Amniotic stem cell (primary cell): ENCODE measurements around the gene WBP11.

Source experiments
- DNase-seq: peaks from one replicate; lab custom pipeline; 2025; lab: John Stamatoyannopoulos, UW

Gene WBP11

DNA sequence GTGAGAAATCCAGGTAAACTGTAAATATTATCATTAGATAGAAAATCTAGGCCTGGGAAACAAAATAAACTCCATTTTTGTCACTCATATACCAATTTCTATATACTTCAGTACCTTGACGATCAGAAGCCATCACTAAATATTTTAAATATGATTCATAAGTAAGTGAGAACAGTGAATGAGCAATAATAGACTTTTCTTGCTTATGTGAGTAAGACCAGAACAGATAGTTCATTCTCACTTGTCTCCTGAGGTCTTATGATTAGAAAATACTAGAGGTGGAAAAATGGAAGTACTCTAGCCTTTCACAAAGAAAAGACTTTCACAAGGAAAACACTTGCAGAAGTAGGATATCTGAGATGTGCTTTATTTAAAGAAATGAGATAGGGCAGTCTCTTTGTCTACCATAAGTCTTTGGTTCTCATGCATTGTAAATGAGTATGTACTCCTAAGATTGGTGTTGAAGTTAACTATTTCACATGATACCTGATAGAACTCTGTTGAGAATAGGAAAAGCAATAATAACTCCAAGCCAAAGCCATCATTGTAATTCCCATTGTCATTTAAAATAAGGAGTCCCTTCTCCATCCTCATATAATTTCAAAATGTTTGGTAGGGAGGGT, 20.8 kb upstream of the WBP11 start:
- no peak for DNase-seq

- DNase-seq: no peak
Measured at GRCh38 chr12:14814014-14814413, 10.7 kb upstream of the WBP11 start, which contains the start of gene SMCO3. Gene SMCO3 (minus strand): TSS chr12:14814182. CDS start chr12:14806680, 7,502 bp downstream.

DNA sequence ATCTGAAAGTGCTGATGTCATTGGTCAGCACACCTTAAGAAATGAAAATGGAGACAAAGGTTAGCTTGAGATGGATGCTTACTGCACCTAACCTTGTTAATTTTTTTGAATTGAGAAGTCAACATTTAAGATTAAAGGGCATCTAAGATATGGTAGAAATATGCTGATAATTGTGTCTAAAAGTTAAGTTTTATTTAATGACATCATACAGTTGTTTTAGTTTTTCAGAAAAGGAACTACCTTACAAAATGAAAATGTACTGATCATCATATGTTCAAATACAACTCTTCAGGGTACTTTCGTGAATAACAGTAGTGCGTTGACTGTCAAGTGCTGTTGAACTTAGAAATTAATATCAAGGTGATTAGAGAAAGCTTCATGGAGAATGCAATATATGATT, 8.2 kb upstream of the WBP11 start:
- DNase-seq: no peak

DNA sequence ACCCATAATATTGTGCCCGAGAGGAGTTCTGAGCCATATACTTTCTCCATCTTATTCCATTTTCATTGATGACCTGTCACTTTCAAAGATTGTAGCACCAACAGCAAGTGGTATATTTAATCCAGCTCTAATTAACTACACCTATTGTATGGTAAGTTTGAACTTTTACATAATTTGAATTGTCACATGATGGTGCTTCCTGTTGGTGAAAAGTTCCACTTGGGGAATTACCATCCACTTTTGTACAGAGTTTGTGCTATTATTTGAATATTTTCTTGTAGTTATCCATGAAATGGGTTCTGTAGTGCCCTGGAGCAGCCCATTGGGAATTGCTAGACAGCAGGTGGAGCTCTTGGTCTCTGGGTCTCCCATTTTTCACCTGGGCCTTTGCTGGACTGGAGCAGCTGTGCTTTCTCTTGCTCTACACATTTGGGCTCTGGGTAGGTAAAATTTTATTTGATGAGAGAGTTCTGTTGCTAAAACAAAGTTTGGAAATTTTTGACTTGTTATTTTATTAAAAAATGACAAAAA, 7.7 kb upstream of the WBP11 start:
- DNase-seq: no peak

DNA sequence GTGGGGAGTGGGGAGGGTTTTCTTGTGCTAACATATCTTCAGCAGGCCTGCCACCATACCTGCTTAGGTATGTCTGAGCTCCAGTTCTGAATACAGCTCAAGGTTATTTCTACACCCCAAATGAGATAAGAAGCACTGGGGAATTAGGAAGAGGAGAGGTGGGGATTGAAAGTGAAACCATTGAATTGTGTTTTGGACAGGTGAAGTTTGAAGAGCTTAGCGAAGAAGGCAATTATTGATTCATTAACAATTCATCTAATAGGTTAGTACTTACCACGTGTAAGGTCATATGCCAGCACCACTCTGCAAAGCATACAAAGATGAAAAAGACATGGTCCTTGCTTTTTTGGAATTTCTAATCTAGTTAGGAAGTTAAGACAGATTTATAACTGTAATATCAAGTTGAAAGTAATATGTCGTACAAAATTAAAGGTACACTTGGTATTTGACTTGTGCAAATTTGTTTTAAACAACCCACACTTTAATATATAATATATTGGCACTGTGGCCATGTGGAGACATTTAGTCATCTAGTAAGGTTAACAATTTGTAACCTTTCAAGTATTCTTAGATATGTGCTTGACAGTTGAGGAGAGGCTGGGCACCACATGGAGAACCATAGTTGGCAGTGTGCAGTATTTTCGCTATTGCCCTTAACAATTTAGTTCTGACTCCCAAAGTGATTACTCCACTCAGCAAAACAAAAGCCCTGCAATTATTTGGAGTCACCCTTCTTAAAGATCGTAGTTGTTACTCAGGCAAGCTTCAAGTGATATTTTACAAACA, 7.1 kb upstream of the WBP11 start:
- no peak for DNase-seq

DNA sequence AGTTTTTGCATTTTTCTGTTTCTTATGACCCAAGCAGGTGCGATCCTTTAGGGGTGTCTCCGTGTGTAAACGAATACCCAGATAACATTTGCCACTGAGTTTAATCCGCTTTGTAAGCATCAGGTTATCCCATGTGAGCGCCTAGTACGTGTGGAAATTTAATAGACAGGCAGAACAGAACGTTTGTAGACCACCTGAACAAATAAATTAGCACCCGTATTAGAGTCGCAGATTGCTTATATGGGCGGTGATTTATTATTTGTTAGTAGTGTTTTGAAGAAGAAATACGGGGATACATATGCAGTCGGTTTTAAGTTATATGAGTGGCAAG, 517 bp upstream of the WBP11 start:
- no peak for DNase-seq

GRCh38 chr12:14802721-14803010, 612 bp downstream of the WBP11 start:
- no peak for DNase-seq

DNA sequence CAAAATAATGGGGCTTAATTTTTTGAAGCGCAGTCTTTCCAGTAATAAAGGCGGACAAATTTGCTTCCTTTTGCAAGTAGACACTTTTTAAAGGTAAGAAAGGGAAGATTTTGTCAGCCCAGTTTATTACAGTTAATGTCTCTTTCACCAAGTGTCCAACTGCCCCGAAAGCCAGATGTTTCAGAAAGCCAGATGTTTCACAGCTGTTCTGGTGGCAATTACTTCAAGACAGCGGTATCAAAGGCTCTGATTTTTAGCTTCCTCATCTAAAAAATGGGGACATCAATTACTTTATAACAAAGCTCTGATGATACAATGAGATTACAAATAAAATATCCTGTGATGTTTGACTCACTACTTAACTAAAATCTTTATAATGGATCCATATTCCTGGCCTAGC, 1.0 kb downstream of the WBP11 start:
- no peak for DNase-seq

DNA sequence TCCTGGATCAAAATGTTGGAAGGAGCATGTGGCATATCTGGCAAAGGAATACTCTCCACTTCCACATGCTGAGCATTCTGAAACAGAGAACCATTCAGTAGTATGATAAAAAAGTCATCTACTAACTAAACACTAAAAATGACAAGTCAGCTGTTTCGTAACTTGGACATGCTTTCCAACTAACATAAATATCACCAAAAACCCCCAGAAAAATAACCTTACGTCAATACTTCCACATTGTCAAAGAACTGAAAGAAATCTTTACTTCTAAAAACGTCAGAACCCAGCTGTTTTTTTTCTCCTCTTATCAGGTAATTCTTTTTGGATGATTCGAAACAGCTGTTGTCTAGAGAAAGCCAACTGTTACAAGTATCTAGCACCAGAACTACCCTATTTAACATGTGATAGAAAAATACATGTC, 8.2 kb downstream of the WBP11 start:
- DNase-seq: no peak

- DNase-seq: no peak
Measured at GRCh38 chr12:14785568-14785967, 17.7 kb downstream of the WBP11 start.

DNA sequence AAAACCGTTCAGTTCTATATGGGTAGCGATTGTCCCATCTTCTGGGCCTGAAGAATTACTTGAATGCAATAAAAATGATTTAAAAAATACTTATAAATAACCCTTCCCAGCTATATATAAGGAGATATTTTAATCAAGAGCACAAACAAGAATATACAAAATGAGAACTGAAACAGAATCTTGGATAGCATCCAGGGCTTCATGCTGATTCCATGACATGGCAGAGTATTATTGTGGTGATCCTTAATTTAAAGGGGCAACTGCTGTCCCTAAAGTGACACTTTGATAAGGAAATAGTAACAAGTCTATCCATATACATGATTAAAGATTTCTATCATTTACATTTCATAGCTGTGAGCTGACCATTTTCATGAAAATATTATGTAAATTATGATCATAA, 18.8 kb downstream of the WBP11 start:
- no peak for DNase-seq

GRCh38 chr12:14782756-14783155, 20.5 kb downstream of the WBP11 start:
- no peak for DNase-seq

DNA sequence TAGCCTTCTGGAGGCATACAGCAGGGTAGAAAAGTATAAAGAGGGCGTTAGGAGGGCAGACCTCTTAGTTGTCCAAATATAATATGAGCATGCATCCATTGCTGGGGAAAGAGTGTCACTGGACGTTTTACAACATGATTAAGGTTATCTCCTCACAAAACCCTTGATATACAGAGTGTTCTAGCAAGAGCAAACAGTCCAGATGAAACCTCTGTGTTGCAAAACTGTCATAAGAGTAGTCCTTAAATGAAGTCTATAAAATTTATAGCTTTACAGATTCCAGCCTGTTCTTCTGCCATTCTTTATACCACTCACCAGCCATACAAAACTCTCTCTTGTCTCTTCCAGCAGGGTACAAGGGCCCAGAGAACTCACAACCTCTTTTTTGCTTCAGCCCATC, 21.7 kb downstream of the WBP11 start:
- no peak for DNase-seq

DNA sequence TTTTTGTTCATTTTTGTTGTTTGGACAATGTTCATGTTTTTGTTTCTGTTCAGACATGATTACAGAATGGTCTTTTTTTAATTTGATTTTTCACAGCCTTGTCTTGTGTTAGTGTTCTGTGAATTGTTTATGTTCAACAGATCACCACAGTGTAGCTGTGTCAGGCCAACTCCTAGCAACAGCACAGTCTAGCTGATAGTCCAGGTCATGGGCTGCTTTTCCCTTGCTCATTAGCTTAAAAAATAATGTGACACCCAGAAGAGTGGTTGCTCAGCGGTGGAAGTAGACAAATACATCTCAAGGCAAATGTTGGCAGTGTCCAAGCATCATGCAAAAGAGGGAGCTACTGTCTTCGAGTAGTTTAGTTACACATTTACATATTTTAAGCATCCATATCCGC, 22.4 kb downstream of the WBP11 start:
- DNase-seq: no peak

DNA sequence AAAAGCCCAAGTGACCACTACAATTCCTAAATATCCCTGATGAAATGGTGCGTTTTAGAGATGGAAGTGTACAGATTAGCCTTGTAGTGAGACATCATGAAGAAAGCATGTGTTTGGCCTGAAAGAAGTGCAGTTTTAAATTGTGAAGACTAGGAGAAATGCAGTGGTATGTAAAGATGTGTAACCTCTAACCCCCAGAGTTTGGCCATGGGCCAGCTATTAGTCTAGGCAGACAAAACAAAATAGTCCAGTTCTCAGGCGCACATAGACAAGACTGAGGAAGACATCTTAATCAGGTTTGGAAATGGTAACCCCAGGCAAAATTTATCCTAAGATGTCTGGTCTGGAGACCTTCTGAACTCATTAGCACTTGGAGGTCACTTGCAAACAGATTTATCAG, 23.4 kb downstream of the WBP11 start:
- DNase-seq: no peak

DNA sequence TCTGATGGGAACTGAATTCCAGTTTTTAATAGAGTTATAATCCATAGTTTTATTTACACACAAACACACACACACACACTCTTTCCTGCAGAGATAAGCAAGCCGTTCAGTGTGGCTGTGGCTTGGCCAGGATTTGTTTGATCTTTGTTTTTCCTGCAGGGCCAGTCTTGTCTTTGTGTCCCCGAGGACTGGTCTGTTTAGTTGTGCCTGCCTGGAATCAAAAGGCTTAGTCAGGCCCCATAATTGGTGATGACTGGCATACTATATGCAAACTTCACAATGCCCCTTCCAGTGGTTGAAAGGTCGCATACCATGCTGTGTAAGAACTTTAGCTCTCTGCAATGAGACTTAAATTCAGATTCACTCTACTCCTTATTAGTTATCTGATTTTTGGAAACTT, 26.0 kb downstream of the WBP11 start:
- no peak for DNase-seq

DNA sequence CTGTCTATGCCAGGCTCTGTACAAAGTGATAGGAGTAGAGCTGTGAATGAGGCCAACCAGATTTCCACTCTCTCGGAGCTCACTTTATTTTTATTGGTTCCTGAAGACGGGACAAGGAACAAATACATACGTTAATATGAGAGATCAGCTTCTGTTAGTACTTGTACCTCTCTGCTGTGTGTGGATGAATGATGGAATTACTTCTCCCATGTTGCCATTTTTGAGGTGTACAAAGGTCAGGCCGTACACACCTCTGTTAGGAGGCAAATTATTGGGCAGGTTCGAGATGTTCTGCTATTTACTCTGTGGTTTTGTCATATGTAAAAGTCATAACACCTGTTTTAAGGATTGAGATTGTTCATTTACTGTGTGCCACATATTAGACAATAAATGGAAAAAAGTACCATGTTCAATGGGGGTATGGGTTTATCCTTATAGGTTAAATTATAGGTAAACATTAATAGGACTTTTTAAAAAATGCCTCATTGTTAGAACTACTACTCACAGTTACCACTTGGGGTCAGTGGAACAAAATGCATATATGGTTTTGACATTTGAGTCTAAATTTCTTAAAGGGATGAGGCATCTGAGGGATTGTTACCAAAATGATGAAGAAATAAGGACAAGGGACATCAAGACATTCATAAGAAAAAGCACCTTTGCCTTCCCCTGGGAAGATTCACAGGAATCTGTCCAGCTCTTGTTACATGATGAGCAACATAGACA, 26.9 kb downstream of the WBP11 start:
- no peak for DNase-seq

DNA sequence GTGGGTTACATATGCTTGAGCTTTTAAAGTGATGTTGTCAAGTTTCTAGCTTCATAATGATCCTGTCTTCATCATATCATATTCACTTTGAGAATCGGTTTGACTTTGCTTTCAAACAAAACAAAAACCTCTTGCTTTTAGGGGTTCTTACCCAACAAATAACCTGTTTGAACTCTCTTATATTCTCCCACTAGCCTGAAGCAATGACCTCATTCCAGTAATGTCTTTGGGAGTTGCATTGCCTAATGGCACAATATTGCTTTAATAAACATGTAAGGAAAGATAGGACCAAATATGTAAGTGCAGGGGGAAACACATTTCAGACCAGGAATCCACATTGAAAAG, 27.7 kb downstream of the WBP11 start:
- DNase-seq: no peak

GRCh38 chr12:14774906-14775635, 28.2 kb downstream of the WBP11 start:
- DNase-seq: peak; percentile 66

DNA sequence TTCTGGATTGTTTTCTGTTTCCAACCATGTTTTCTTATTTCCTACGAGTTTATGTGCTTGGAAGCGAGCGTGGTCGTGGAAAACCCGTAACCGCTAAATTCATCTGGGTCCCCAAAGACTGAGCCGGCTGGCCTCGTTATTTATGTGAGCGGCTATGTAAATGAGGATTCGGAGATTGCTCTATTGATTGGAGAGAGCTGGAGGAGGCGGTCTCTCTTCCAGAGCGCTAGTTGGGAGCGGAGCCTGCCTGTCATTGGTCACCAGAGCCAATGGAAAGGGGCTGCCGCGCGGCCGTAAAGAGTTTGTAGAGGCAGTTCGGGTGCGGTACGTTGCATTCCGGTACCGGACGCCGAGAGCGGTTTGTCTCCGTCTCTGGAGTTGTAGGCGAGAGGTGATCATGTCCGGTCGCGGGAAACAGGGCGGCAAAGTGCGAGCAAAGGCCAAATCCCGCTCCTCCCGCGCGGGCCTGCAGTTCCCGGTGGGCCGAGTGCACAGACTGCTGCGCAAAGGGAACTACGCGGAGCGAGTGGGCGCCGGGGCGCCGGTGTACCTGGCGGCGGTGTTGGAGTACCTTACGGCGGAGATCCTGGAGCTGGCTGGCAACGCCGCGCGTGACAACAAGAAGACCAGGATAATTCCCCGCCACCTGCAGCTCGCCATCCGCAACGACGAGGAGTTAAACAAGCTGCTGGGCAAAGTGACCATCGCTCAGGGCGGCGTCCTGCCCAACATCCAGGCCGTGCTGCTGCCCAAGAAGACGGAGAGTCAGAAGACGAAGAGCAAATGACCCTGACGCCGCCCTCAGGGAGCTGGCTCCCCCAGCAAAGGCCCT, 29.0 kb downstream of the WBP11 start:
- DNase-seq: peak; percentile 90

DNA sequence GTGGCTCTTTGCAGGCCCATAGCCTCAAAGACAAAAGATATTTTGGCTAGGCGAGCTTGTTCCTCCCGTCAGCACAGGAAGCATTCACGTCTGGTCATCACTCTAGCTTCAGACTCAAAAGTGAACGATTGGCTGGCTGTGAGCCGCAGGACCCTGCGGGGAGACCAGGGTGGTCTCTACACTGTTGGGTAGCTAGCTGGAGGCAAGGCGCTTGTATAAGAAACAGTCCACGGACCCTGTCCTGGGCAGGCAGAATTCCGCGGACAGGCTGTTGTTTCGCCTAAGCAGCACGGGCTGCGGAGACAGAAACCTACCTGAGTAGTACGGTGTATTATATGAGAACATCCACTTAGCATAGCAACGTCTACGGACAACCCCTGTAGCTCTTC, 29.6 kb downstream of the WBP11 start:
- DNase-seq: no peak

GRCh38 chr12:14772946-14773345, 30.3 kb downstream of the WBP11 start:
- DNase-seq: no peak
